Astrocyte (in vitro differentiated cells and primary cell): ENCODE measurements around the gene EYS. TPM values are rescaled to one million over a fixed set of nuclear protein-coding genes. Genes with fewer than 3 reads are reported as not detected.

Experiments used
- DNase-seq: peaks from one replicate; pipeline ENCODE4 v3.0.0-alpha.2; 2010; ENCODE audit warnings: low read depth
- FAIRE-seq: peaks from 2 replicates; lab custom pipeline; 2011; peaks lifted over from hg19 to GRCh38; lab: Jason Lieb, UNC
- H2AFZ ChIP-seq: 2 replicates; pipeline ENCODE4 v1.6.0; 2012; ENCODE audit warnings: low read depth, low read length, inconsistent platforms
- H3K27ac ChIP-seq: 2 replicates; pipeline ENCODE4 v1.5.1; 2011; ENCODE audit warnings: low read depth, low read length, inconsistent platforms
- H3K27me3 ChIP-seq: 2 replicates; pipeline ENCODE4 v1.6.0; 2011; ENCODE audit warnings: low read length, inconsistent platforms; ENCODE audit not compliant: insufficient read depth
- H3K36me3 ChIP-seq: 2 replicates; pipeline ENCODE4 v1.5.1; 2011; ENCODE audit warnings: low read length, inconsistent platforms; ENCODE audit not compliant: insufficient read depth
- H3K4me1 ChIP-seq: 2 replicates; pipeline ENCODE4 v1.5.1; 2011; ENCODE audit warnings: low read length, inconsistent platforms; ENCODE audit not compliant: insufficient read depth
- H3K4me2 ChIP-seq: 2 replicates; pipeline ENCODE4 v1.6.0; 2012; ENCODE audit warnings: low read length, inconsistent platforms
- H3K4me3 ChIP-seq: 2 replicates; pipeline ENCODE4 v1.5.1; 2011; ENCODE audit warnings: low read depth, mild to moderate bottlenecking, low read length, inconsistent platforms; ENCODE audit not compliant: insufficient read depth
- H3K79me2 ChIP-seq: 2 replicates; pipeline ENCODE4 v1.6.0; 2012; ENCODE audit warnings: mild to moderate bottlenecking, low read length, inconsistent platforms; ENCODE audit not compliant: insufficient read depth
- H3K9ac ChIP-seq: 2 replicates; pipeline ENCODE4 v1.6.0; 2012; ENCODE audit warnings: mild to moderate bottlenecking, low read length, inconsistent platforms
- H3K9me3 ChIP-seq: 2 replicates; pipeline ENCODE4 v1.5.1; 2012; ENCODE audit warnings: low read depth, mild to moderate bottlenecking, low read length, inconsistent platforms; ENCODE audit not compliant: insufficient read depth
- H4K20me1 ChIP-seq: 2 replicates; pipeline ENCODE4 v1.6.0; 2012; ENCODE audit warnings: low read length, inconsistent platforms; ENCODE audit not compliant: insufficient read depth
- H3K27ac Mint-ChIP-seq: one replicate; pipeline ENCODE4 v1.8.0; 2021; ENCODE audit warnings: mild to moderate bottlenecking, mixed read lengths; ENCODE audit not compliant: unreplicated experiment
- H3K27me3 Mint-ChIP-seq: one replicate; pipeline ENCODE4 v1.8.0; 2021; ENCODE audit warnings: low read depth, mixed read lengths; ENCODE audit not compliant: unreplicated experiment
- H3K36me3 Mint-ChIP-seq: one replicate; pipeline ENCODE4 v1.8.0; 2021; ENCODE audit warnings: low read depth, mixed read lengths; ENCODE audit not compliant: unreplicated experiment
- H3K4me1 Mint-ChIP-seq: one replicate; pipeline ENCODE4 v1.8.0; 2021; ENCODE audit warnings: low read depth, mixed read lengths; ENCODE audit not compliant: unreplicated experiment
- H3K4me3 Mint-ChIP-seq: one replicate; pipeline ENCODE4 v1.8.0; 2021; ENCODE audit warnings: mild to moderate bottlenecking, moderate library complexity, mixed read lengths; ENCODE audit not compliant: unreplicated experiment
- H3K9me3 Mint-ChIP-seq: one replicate; pipeline ENCODE4 v1.8.0; 2021; ENCODE audit warnings: mild to moderate bottlenecking, mixed read lengths; ENCODE audit not compliant: unreplicated experiment
- EZH2 ChIP-seq: IDR thresholded peaks from 2 replicates; pipeline ENCODE4 v1.6.1; 2012; ENCODE audit warnings: mild to moderate bottlenecking, low read length, inconsistent platforms; ENCODE audit not compliant: insufficient read depth
- total RNA-seq: library from RNA; stranded (reverse); gene quantifications from 2 replicates; pipeline ENCODE4 v1.2.1, GENCODE V29; 2021
- TF ChIP-seq, protein P1 (sequence below): IDR thresholded peaks from 2 replicates; pipeline ENCODE4 v1.5.1; 2011; ENCODE audit warnings: low read depth, mild to moderate bottlenecking, inconsistent platforms, low read length, moderate library complexity; ENCODE audit not compliant: insufficient read depth

EYS gene
- total RNA-seq, 1 donor from 2014 or later: 0.16 TPM

DNA sequence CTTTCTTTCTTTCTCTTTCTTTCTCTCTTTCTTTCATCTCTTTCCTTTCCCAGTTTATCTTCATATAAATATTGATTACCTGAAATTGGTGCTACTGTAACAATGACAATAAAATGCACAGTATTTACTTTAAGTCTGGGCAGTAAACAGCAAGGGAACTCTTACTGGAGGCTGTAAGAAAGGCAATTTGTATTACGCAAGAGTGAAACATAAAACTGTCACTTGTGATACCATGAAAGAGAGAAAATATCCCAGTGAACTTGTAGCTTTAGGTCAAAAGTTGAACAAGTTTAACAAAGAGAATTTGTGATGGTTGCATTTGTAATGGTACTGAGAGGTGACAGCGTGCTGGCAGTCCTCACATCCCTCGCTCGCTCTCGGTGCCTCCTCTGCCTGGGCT is 80.0 kb downstream of the EYS start:
- peaks cover 4% of the 10 kb centered on the region for H3K9me3 Mint-ChIP-seq

GRCh38 chr6:65623566-65623965 is 83.5 kb downstream of the EYS start:
- peaks cover 3% of the 10 kb centered on the region for H3K9me3 Mint-ChIP-seq
- H3K36me3 Mint-ChIP-seq: no peaks in the 10 kb centered on the region
- H3K4me1 Mint-ChIP-seq: no peaks in the 10 kb centered on the region
- Histone ChIP-seq H2AFZ (no peak overlapping the region), H3K9me3 (no peaks in the 10 kb centered on the region), H3K4me3 (no peak overlapping the region), H4K20me1 (no peaks in the 10 kb centered on the region), H3K79me2 (no peaks in the 10 kb centered on the region), H3K9ac (no peak overlapping the region), H3K4me1 (no peaks in the 10 kb centered on the region), H3K36me3 (no peaks in the 10 kb centered on the region), H3K27ac (no peak overlapping the region), H3K27me3 (no peaks in the 10 kb centered on the region), H3K4me2 (no peak overlapping the region)
- DNase-seq (no peak), FAIRE-seq (no peak)
- TF ChIP-seq EZH2: no peak
- TF ChIP-seq, protein P1, sequence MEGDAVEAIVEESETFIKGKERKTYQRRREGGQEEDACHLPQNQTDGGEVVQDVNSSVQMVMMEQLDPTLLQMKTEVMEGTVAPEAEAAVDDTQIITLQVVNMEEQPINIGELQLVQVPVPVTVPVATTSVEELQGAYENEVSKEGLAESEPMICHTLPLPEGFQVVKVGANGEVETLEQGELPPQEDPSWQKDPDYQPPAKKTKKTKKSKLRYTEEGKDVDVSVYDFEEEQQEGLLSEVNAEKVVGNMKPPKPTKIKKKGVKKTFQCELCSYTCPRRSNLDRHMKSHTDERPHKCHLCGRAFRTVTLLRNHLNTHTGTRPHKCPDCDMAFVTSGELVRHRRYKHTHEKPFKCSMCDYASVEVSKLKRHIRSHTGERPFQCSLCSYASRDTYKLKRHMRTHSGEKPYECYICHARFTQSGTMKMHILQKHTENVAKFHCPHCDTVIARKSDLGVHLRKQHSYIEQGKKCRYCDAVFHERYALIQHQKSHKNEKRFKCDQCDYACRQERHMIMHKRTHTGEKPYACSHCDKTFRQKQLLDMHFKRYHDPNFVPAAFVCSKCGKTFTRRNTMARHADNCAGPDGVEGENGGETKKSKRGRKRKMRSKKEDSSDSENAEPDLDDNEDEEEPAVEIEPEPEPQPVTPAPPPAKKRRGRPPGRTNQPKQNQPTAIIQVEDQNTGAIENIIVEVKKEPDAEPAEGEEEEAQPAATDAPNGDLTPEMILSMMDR: no peak
- H3K27ac Mint-ChIP-seq: no peak overlapping the region
- no peak overlapping the region for H3K4me3 Mint-ChIP-seq
- H3K27me3 Mint-ChIP-seq: no peaks in the 10 kb centered on the region

More for the DNA sequence above, 80.0 kb downstream of the EYS start:
- no peaks in the 10 kb centered on the region for H3K27me3 ChIP-seq
- Mint-ChIP-seq H3K4me3 (no peak overlapping the region), H3K4me1 (no peaks in the 10 kb centered on the region), H3K27ac (no peak overlapping the region), H3K27me3 (no peaks in the 10 kb centered on the region), H3K36me3 (no peaks in the 10 kb centered on the region)
- no peaks in the 10 kb centered on the region for H3K4me1 ChIP-seq
- H4K20me1 ChIP-seq: no peaks in the 10 kb centered on the region
- no peak overlapping the region for H3K4me2 ChIP-seq
- no peak overlapping the region for H3K9ac ChIP-seq
- H3K36me3 ChIP-seq: no peaks in the 10 kb centered on the region
- DNase-seq: no peak
- no peak overlapping the region for H3K27ac ChIP-seq
- no peaks in the 10 kb centered on the region for H3K79me2 ChIP-seq
- no peak overlapping the region for H3K4me3 ChIP-seq
- no peaks in the 10 kb centered on the region for H3K9me3 ChIP-seq
- TF ChIP-seq EZH2: no peak
- TF ChIP-seq, protein P1: no peak
- H2AFZ ChIP-seq: no peak overlapping the region
- FAIRE-seq: no peak

GRCh38 chr6:65610746-65611145 is 96.3 kb downstream of the EYS start:
- Histone ChIP-seq H3K4me2 (no peak overlapping the region), H3K4me1 (no peaks in the 10 kb centered on the region), H2AFZ (no peak overlapping the region), H3K9me3 (no peaks in the 10 kb centered on the region), H3K27ac (no peak overlapping the region), H4K20me1 (no peaks in the 10 kb centered on the region), H3K36me3 (no peaks in the 10 kb centered on the region), H3K27me3 (no peaks in the 10 kb centered on the region), H3K9ac (no peak overlapping the region), H3K4me3 (no peak overlapping the region), H3K79me2 (no peaks in the 10 kb centered on the region)
- DNase-seq (no peak), FAIRE-seq (no peak)
- Mint-ChIP-seq H3K27ac (no peak overlapping the region), H3K4me3 (no peak overlapping the region), H3K9me3 (no peaks in the 10 kb centered on the region), H3K27me3 (no peaks in the 10 kb centered on the region), H3K36me3 (no peaks in the 10 kb centered on the region), H3K4me1 (no peaks in the 10 kb centered on the region)
- no peak for TF ChIP-seq EZH2
- TF ChIP-seq, protein P1: no peak
